HepG2 (cell line): ENCODE measurements around the gene EEIG1. TPM values are rescaled to one million over a fixed set of nuclear protein-coding genes. Genes with fewer than 3 reads are reported as not detected.

Experiments used
- BORCS8-MEF2B ChIP-seq: sonication (generic); formaldehyde crosslinking; IDR thresholded peaks from 2 replicates; pipeline ENCODE4 v1.8.0; 2022; ENCODE audit warnings: mild to moderate bottlenecking, missing genetic modification reagents
- CENPT ChIP-seq: sonication (generic); formaldehyde crosslinking; IDR thresholded peaks from 2 replicates; pipeline ENCODE4 v1.8.0; 2022; ENCODE audit warnings: low read depth, mild to moderate bottlenecking, moderate library complexity, missing genetic modification reagents
- FOSL1 ChIP-seq: sonication (generic); formaldehyde crosslinking; IDR thresholded peaks from 2 replicates; pipeline ENCODE4 v1.9.0; 2021; ENCODE audit warnings: missing genetic modification reagents, borderline replicate concordance
- HDAC1 ChIP-seq: sonication (generic); formaldehyde crosslinking; IDR thresholded peaks from 2 replicates; pipeline ENCODE4 v1.5.1; 2020; ENCODE audit warnings: mild to moderate bottlenecking, missing genetic modification reagents
- MAZ ChIP-seq, 2 experiments: sonication (generic) in 1 of 2; formaldehyde crosslinking in 1 of 2; IDR thresholded peaks; 2 replicates each; pipeline versions ENCODE4 v1.5.0 to v1.6.1; 2012 to 2020; ENCODE audit warnings: low read depth in 2 of 2, mild to moderate bottlenecking in 2 of 2, borderline replicate concordance in 1 of 2, improper control_type of control experiment in 1 of 2, low read length in 1 of 2, missing genetic modification reagents in 1 of 2, moderate library complexity in 1 of 2
- MED1 ChIP-seq: sonication (generic); formaldehyde crosslinking; IDR thresholded peaks from 2 replicates; pipeline ENCODE4 v1.4.0; 2020; ENCODE audit warnings: missing genetic modification reagents
- MTF1 ChIP-seq: sonication (generic); formaldehyde crosslinking; IDR thresholded peaks from 2 replicates; pipeline ENCODE4 v1.5.0; 2020; ENCODE audit warnings: missing genetic modification reagents
- MYC ChIP-seq: sonication (generic); formaldehyde crosslinking; IDR thresholded peaks from 2 replicates; pipeline ENCODE4 v1.9.0; 2021; ENCODE audit warnings: missing genetic modification reagents, borderline replicate concordance
- NCOR1 ChIP-seq: fragments of 200-600 bp; sonication (generic); IDR thresholded peaks from 2 replicates; pipeline ENCODE4 v1.7.0; 2017; ENCODE audit warnings: antibody characterized with exemption, low read length, borderline replicate concordance
- PCBP1 ChIP-seq: fragments of 200-400 bp; formaldehyde crosslinking; IDR thresholded peaks from 2 replicates; pipeline ENCODE4 v1.6.1; 2017; ENCODE audit warnings: mild to moderate bottlenecking, low read depth, low read length, borderline replicate concordance
- RFX1 ChIP-seq: fragments of 450-650 bp; IDR thresholded peaks from 2 replicates; pipeline ENCODE4 v1.6.1; 2017
- SIX1 ChIP-seq: sonication (generic); formaldehyde crosslinking; IDR thresholded peaks from 2 replicates; pipeline ENCODE4 v1.4.0; 2020; ENCODE audit warnings: missing genetic modification reagents, borderline replicate concordance
- SMAD9 ChIP-seq: sonication (generic); formaldehyde crosslinking; IDR thresholded peaks from 2 replicates; pipeline ENCODE4 v1.5.1; 2020; ENCODE audit warnings: mild to moderate bottlenecking, missing genetic modification reagents
- SP4 ChIP-seq: sonication (generic); formaldehyde crosslinking; IDR thresholded peaks from 2 replicates; pipeline ENCODE4 v1.8.1; 2023; ENCODE audit warnings: mild to moderate bottlenecking, missing genetic modification reagents
- ZEB1 ChIP-seq: IDR thresholded peaks from 2 replicates; pipeline ENCODE4 v1.6.1; 2012; ENCODE audit warnings: mild to moderate bottlenecking, low read depth, inconsistent platforms; ENCODE audit not compliant: insufficient replicate concordance
- ZFP36 ChIP-seq: fragments of 150-350 bp; IDR thresholded peaks from 2 replicates; pipeline ENCODE4 v1.6.1; 2018; ENCODE audit warnings: borderline replicate concordance, low read length, low read depth; ENCODE audit not compliant: partially characterized antibody
- ZNF331 ChIP-seq: sonication (generic); formaldehyde crosslinking; IDR thresholded peaks from 2 replicates; pipeline ENCODE4 v1.4.0; 2020; ENCODE audit warnings: missing genetic modification reagents
- ZNF496 ChIP-seq: sonication (generic); formaldehyde crosslinking; IDR thresholded peaks from 2 replicates; pipeline ENCODE4 v1.8.1; 2023; ENCODE audit warnings: mild to moderate bottlenecking, moderate library complexity, missing genetic modification reagents; ENCODE audit not compliant: insufficient replicate concordance
- ZNF577 ChIP-seq: sonication (generic); formaldehyde crosslinking; IDR thresholded peaks from 2 replicates; pipeline ENCODE4 v1.4.0; 2020; ENCODE audit warnings: mild to moderate bottlenecking, low read depth, missing genetic modification reagents, borderline replicate concordance
- polyA plus RNA-seq, 8 experiments: library from polyadenylated mRNA; depleted of rRNA in 3 of 8; stranded (reverse) in 7 of 8; unstranded in 1 of 8; fragments of >200 nt; fragmentation: Illumina TruSeq in 4 of 8; extraction: Trizol in 4 of 8; gene quantifications; 2 replicates each; pipeline versions ENCODE4 v1.2.1 to v1.2.3, GENCODE V29; 2011 to 2016; ENCODE audit warnings: low read depth in 4 of 8, missing spikeins in 1 of 8, mixed read lengths in 1 of 8; ENCODE audit not compliant: insufficient read depth in 1 of 8
- total RNA-seq, 5 experiments: library from RNA; depleted of rRNA; stranded (reverse); fragments of >200 nt; fragmentation: Illumina TruSeq; extraction: Trizol; gene quantifications; 2 replicates each; pipeline ENCODE4 v1.2.3, GENCODE V29; 2016; ENCODE audit warnings: low read depth in 1 of 5
- TF ChIP-seq, protein P1 (sequence below): sonication (generic); formaldehyde crosslinking; conservative IDR thresholded peaks from 2 replicates; pipeline ENCODE4 v1.8.0; 2022; ENCODE audit warnings: low read depth, missing genetic modification reagents
- TF ChIP-seq, protein P2 (sequence below): sonication (generic); formaldehyde crosslinking; IDR thresholded peaks from 2 replicates; pipeline ENCODE4 v1.5.0; 2020; ENCODE audit warnings: missing genetic modification reagents
- TF ChIP-seq, protein P3 (sequence below): sonication (generic); formaldehyde crosslinking; IDR thresholded peaks from 2 replicates; pipeline ENCODE4 v1.9.0; 2021; ENCODE audit warnings: missing genetic modification reagents, borderline replicate concordance
- TF ChIP-seq, protein P4 (sequence below): IDR thresholded peaks from 2 replicates; pipeline ENCODE4 v1.6.1; 2016; ENCODE audit warnings: missing compliant biosample characterization, missing genetic modification reagents, borderline replicate concordance

EEIG1 gene
- total and polyA plus RNA-seq, 2 of the 13 experiments (the other 11 are each of a cell fraction or from before 2014, with no cell fraction given), result 16.6 to 25.2 TPM

DNA sequence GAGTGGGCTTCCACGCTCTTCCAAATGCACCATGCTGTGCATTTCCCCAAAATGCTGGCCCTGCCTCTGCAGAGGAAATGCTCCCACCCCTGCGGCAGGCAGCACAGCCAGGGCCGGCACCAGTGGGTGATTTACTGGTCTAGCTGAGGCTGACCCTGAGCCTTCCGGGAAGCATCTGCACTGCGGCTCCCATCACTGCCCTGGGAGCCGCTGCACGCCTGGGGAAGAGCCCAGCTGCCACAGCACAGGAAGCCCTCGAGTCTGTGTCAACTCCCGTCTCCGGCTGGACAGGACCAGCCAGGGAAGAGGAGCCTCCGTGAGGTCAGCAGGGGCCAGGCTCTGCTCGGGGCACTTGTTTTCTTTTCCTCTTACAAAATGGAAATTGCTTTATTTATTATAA, 25.1 kb upstream of the EEIG1 start (continued):
- TF ChIP-seq, protein P1, sequence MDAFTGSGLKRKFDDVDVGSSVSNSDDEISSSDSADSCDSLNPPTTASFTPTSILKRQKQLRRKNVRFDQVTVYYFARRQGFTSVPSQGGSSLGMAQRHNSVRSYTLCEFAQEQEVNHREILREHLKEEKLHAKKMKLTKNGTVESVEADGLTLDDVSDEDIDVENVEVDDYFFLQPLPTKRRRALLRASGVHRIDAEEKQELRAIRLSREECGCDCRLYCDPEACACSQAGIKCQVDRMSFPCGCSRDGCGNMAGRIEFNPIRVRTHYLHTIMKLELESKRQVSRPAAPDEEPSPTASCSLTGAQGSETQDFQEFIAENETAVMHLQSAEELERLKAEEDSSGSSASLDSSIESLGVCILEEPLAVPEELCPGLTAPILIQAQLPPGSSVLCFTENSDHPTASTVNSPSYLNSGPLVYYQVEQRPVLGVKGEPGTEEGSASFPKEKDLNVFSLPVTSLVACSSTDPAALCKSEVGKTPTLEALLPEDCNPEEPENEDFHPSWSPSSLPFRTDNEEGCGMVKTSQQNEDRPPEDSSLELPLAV, result no peak
- TF ChIP-seq FOSL1 (CRISPR knock-in tag) (no peak), PCBP1 (no peak), MYC (CRISPR knock-in tag) (0 out of 2 replicates have a peak, but pooled peaks have one; percentile 32), SP4 (CRISPR knock-in tag) (no peak), SIX1 (CRISPR knock-in tag) (no peak), MED1 (peak; percentile 71), ZNF496 (no peak), SMAD9 (CRISPR knock-in tag) (no peak), NCOR1 (no peak), RFX1 (no peak), HDAC1 (CRISPR knock-in tag) (peak; percentile 66), ZEB1 (no peak), ZNF331 (peak; percentile 77; the same call in 1 of the 2 replicates), MTF1 (CRISPR knock-in tag) (no peak), CENPT (no peak), ZFP36 (no peak), ZNF577 (no peak), BORCS8-MEF2B (CRISPR knock-in tag) (no peak), MAZ (IDR thresholded peaks at IDR 0.05; ENCODE audit: borderline replicate concordance, low read depth, low read length) (no peak), MAZ (CRISPR knock-in tag; IDR thresholded peaks at IDR 0.05; ENCODE audit: low read depth) (no peak)
- TF ChIP-seq, protein P2, sequence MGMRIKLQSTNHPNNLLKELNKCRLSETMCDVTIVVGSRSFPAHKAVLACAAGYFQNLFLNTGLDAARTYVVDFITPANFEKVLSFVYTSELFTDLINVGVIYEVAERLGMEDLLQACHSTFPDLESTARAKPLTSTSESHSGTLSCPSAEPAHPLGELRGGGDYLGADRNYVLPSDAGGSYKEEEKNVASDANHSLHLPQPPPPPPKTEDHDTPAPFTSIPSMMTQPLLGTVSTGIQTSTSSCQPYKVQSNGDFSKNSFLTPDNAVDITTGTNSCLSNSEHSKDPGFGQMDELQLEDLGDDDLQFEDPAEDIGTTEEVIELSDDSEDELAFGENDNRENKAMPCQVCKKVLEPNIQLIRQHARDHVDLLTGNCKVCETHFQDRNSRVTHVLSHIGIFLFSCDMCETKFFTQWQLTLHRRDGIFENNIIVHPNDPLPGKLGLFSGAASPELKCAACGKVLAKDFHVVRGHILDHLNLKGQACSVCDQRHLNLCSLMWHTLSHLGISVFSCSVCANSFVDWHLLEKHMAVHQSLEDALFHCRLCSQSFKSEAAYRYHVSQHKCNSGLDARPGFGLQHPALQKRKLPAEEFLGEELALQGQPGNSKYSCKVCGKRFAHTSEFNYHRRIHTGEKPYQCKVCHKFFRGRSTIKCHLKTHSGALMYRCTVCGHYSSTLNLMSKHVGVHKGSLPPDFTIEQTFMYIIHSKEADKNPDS (CRISPR knock-in tag), result no peak
- TF ChIP-seq, protein P3, sequence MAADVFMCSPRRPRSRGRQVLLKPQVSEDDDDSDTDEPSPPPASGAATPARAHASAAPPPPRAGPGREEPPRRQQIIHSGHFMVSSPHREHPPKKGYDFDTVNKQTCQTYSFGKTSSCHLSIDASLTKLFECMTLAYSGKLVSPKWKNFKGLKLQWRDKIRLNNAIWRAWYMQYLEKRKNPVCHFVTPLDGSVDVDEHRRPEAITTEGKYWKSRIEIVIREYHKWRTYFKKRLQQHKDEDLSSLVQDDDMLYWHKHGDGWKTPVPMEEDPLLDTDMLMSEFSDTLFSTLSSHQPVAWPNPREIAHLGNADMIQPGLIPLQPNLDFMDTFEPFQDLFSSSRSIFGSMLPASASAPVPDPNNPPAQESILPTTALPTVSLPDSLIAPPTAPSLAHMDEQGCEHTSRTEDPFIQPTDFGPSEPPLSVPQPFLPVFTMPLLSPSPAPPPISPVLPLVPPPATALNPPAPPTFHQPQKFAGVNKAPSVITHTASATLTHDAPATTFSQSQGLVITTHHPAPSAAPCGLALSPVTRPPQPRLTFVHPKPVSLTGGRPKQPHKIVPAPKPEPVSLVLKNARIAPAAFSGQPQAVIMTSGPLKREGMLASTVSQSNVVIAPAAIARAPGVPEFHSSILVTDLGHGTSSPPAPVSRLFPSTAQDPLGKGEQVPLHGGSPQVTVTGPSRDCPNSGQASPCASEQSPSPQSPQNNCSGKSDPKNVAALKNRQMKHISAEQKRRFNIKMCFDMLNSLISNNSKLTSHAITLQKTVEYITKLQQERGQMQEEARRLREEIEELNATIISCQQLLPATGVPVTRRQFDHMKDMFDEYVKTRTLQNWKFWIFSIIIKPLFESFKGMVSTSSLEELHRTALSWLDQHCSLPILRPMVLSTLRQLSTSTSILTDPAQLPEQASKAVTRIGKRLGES, result no peak
- TF ChIP-seq, protein P4, sequence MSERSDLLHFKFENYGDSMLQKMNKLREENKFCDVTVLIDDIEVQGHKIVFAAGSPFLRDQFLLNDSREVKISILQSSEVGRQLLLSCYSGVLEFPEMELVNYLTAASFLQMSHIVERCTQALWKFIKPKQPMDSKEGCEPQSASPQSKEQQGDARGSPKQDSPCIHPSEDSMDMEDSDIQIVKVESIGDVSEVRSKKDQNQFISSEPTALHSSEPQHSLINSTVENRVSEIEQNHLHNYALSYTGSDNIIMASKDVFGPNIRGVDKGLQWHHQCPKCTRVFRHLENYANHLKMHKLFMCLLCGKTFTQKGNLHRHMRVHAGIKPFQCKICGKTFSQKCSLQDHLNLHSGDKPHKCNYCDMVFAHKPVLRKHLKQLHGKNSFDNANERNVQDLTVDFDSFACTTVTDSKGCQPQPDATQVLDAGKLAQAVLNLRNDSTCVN (CRISPR knock-in tag), result no peak
